ENCODE results near the gene CERS5.
"Not testable (repeated sequence)": the region's sequence is repeated elsewhere in the genome, so short reads cannot be mapped to it uniquely, and the experiment has no call there.

The CERS5 gene

GRCh38 chr12:50084775-50085614, 82.2 kb downstream of the CERS5 start, which contains the start of gene SMARCD1:
TSS of gene SMARCD1 (plus strand) at chr12:50085342. CDS start at chr12:50085370, 28 bp downstream.
- Histone ChIP-seq H3K9me3 (ENCODE audit: control insufficient read depth, low read length) (no peaks in the 10 kb centered on the region), H3K36me3 (ENCODE audit: control insufficient read depth, insufficient read depth, low read length) (no peaks in the 10 kb centered on the region), H3K9ac (peak within 1 kb of the TSS; percentile 68), H3K4me2 (ENCODE audit: low read length) (peak within 1 kb of the TSS; percentile 73), H3K4me1 (peaks cover 11% of the 10 kb centered on the region), H3K27me3 (ENCODE audit: control insufficient read depth, insufficient read depth, low read length) (no peaks in the 10 kb centered on the region), H3K79me2 (peaks cover 5% of the 10 kb centered on the region), H3K27ac (peak within 1 kb of the TSS; percentile 93), H3K4me3 (ENCODE audit: low read depth, low read length) (peak within 1 kb of the TSS; percentile 79), H2AFZ (peak within 1 kb of the TSS; percentile 84)
- TF ChIP-seq, protein P1, sequence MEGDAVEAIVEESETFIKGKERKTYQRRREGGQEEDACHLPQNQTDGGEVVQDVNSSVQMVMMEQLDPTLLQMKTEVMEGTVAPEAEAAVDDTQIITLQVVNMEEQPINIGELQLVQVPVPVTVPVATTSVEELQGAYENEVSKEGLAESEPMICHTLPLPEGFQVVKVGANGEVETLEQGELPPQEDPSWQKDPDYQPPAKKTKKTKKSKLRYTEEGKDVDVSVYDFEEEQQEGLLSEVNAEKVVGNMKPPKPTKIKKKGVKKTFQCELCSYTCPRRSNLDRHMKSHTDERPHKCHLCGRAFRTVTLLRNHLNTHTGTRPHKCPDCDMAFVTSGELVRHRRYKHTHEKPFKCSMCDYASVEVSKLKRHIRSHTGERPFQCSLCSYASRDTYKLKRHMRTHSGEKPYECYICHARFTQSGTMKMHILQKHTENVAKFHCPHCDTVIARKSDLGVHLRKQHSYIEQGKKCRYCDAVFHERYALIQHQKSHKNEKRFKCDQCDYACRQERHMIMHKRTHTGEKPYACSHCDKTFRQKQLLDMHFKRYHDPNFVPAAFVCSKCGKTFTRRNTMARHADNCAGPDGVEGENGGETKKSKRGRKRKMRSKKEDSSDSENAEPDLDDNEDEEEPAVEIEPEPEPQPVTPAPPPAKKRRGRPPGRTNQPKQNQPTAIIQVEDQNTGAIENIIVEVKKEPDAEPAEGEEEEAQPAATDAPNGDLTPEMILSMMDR (IDR thresholded peaks at IDR 0.05): peak; percentile 52

- Histone ChIP-seq H2AFZ (peak overlapping the region; percentile 84), H3K27ac (peak overlapping the region; percentile 93), H3K4me2 (ENCODE audit: low read length) (peak overlapping the region; percentile 73), H3K9ac (peak overlapping the region; percentile 68), H3K4me1 (peaks cover 11% of the 10 kb centered on the region), H3K4me3 (ENCODE audit: low read depth, low read length) (peak overlapping the region; percentile 79)
- not testable (repeated sequence) for H3K9me3 ChIP-seq (ENCODE audit: control insufficient read depth, low read length); H3K36me3 ChIP-seq (ENCODE audit: control insufficient read depth, insufficient read depth, low read length); H3K79me2 ChIP-seq; H3K27me3 ChIP-seq (ENCODE audit: control insufficient read depth, insufficient read depth, low read length)
These were observed 82.8 kb downstream of the CERS5 start for GRCh38 chr12:50084409-50084774.

- H2AFZ ChIP-seq: peak overlapping the region; percentile 5
- H3K4me1 ChIP-seq: peaks cover 11% of the 10 kb centered on the region
- H3K9me3 ChIP-seq (ENCODE audit: control insufficient read depth, low read length): no peaks in the 10 kb centered on the region
- H3K27me3 ChIP-seq (ENCODE audit: control insufficient read depth, insufficient read depth, low read length): no peaks in the 10 kb centered on the region
- no peak overlapping the region for H3K27ac ChIP-seq
- H3K79me2 ChIP-seq: peaks cover 5% of the 10 kb centered on the region
- no peak overlapping the region for H3K9ac ChIP-seq
- no peak overlapping the region for H3K4me3 ChIP-seq (ENCODE audit: low read depth, low read length)
- H3K4me2 ChIP-seq (ENCODE audit: low read length): no peak overlapping the region
- H3K36me3 ChIP-seq (ENCODE audit: control insufficient read depth, insufficient read depth, low read length): no peaks in the 10 kb centered on the region
- TF ChIP-seq, protein P1 (IDR thresholded peaks at IDR 0.05): no peak
These were observed 83.9 kb downstream of the CERS5 start for GRCh38 chr12:50083301-50083700.

GRCh38 chr12:50082644-50083043, 84.5 kb downstream of the CERS5 start:
- no peaks in the 10 kb centered on the region for H3K27me3 ChIP-seq (ENCODE audit: control insufficient read depth, insufficient read depth, low read length)
- no peaks in the 10 kb centered on the region for H3K9me3 ChIP-seq (ENCODE audit: control insufficient read depth, low read length)
- H3K36me3 ChIP-seq (ENCODE audit: control insufficient read depth, insufficient read depth, low read length): no peaks in the 10 kb centered on the region
- peaks cover 2% of the 10 kb centered on the region for H3K79me2 ChIP-seq
- H3K27ac ChIP-seq: no peak overlapping the region
- TF ChIP-seq, protein P1 (IDR thresholded peaks at IDR 0.05): no peak
- peaks cover 11% of the 10 kb centered on the region for H3K4me1 ChIP-seq
- H2AFZ ChIP-seq: no peak overlapping the region
- no peak overlapping the region for H3K9ac ChIP-seq
- no peak overlapping the region for H3K4me3 ChIP-seq (ENCODE audit: low read depth, low read length)
- no peak overlapping the region for H3K4me2 ChIP-seq (ENCODE audit: low read length)

GRCh38 chr12:50081096-50081808, 85.9 kb downstream of the CERS5 start:
- no peaks in the 10 kb centered on the region for H3K27me3 ChIP-seq (ENCODE audit: control insufficient read depth, insufficient read depth, low read length)
- no peak overlapping the region for H3K27ac ChIP-seq
- H3K9ac ChIP-seq: no peak overlapping the region
- H3K4me3 ChIP-seq (ENCODE audit: low read depth, low read length): no peak overlapping the region
- peaks cover 3% of the 10 kb centered on the region for H3K4me1 ChIP-seq
- no peaks in the 10 kb centered on the region for H3K36me3 ChIP-seq (ENCODE audit: control insufficient read depth, insufficient read depth, low read length)
- no peak overlapping the region for H3K4me2 ChIP-seq (ENCODE audit: low read length)
- no peaks in the 10 kb centered on the region for H3K79me2 ChIP-seq
- H2AFZ ChIP-seq: no peak overlapping the region
- no peaks in the 10 kb centered on the region for H3K9me3 ChIP-seq (ENCODE audit: control insufficient read depth, low read length)
- TF ChIP-seq, protein P1 (IDR thresholded peaks at IDR 0.05): no peak
